Measurements from ENCODE around the gene COL12A1. TPM values are rescaled to one million over a fixed set of nuclear protein-coding genes. Genes with fewer than 3 reads are reported as not detected.

COL12A1 gene
- 29.0 and 71.2 TPM in 2 replicates for total RNA-seq

DNA sequence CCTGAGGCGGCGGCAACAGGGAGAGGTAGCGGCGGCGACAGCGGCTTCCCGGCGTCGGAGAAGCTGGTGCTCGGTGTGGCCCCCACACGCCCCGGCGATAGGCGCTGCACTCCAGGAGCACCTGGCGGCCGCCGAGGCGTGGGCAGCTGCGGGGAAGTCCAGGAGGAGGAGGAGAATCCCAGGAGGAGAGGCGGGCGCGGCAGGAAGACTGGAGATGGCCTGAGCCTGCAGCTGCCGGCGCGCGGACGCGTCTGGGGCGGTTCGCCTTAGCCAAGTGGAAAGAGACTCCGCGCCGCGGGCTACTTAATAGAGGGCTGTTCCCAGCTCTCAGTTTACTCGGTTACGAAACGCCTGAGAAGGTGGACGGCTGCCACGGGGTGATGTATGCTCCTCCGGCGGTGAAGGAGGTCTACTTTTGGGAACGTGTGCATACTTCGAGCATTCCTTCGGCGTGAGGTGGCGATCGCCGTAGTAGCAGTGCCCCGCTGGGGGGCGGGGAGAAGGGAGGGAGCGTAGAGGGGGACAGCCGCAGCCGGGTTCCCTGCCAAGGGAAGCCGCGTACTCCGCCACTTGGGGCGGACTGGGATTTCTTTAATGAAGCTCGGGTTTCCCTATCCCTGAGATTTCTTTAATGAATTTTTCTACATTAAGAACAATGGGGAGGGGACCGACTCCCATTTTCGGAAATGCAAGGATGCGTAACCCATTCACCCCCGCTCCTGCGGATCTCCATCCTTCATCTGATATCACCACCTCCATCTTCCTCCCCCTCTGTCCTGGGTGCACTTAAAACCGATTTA lies at the start of gene COL12A1:
Gene COL12A1, minus strand, starts transcription at position 278 of the 800 bp plus-strand sequence. CDS start 3,261 bp downstream, outside the sequence.

DNA sequence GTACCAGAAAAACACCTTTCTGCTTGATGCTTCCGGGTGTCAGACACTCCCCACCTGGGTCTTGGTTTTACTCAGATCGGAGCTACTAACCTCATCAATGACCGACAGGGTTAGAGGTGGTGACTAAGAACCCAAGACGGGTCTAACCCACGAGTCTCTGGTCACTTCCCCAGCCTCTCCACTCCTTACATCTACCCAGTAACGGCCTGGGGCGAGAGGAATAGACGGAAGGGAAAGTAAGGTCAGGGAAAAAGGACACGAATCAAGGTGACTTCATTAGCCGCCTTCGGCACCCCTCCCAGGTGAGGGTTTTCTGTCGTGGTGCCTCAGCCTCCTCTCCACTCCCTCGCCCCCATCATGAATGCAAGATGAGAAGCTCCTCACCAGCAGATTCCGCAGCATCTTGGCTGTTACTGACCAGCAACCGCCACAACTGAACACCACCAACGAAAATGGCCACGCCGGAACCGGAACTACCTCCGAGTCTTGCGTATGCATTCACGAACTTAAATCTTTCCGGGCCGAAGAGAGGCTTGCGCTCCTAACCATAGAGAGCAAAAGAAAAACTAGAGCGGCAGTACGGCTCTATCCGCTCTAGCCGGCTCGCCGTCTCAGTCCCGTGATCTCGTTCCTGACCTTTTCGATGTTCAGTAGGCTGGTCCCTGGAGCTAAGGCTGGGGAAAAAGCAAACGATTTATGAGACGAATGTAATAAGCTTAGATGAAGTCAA lies 37.6 kb upstream of the COL12A1 start, which contains the start of gene COX7A2:
Gene COX7A2, minus strand, starts transcription at position 469 of the 730 bp plus-strand sequence. Its CDS starts 67 bp downstream, at position 402.

Other genes starting within 250 kb of the COL12A1 start
- gene COX7A2, start 37.7 kb upstream of the COL12A1 start, total RNA-seq = 74.9 and 148 TPM in 2 replicates
- 131 and 237 TPM in 2 replicates for gene TMEM30A, start 78.7 kb upstream of the COL12A1 start, total RNA-seq

All from bladder microvascular endothelial cell (primary cell).